Measurements from ENCODE around the gene TNS3. TPM values are rescaled to one million over a fixed set of nuclear protein-coding genes. Genes with fewer than 3 reads are reported as not detected.

TNS3 gene
- total and polyA plus RNA-seq, 9 donors, result 20.2 to 49.1 (median 29.7) TPM

GRCh38 chr7:47574482-47575329 lies 7.2 kb downstream of the TNS3 start:
- no peak overlapping the region for H3K4me3 ChIP-seq (ENCODE audit: low read length)
- no peaks in the 10 kb centered on the region for H3K36me3 ChIP-seq (ENCODE audit: control insufficient read depth, insufficient read depth, low read length)
- H3K9me3 ChIP-seq (replicated peaks; ENCODE audit: control insufficient read depth, low read depth, low read length), result no peaks in the 10 kb centered on the region
- H3K27ac ChIP-seq (ENCODE audit: low read length), result peak overlapping the region; percentile 43
- H3K27me3 ChIP-seq (ENCODE audit: control insufficient read depth, insufficient read depth, low read length), result no peaks in the 10 kb centered on the region
- WGBS (ENCODE audit: insufficient coverage), result 74% methylated on average over 7 of the region's 11 CpGs
- H3K4me1 ChIP-seq (ENCODE audit: control insufficient read depth, insufficient read depth, low read length), result peaks cover 74% of the 10 kb centered on the region
- peak; percentile 76 for DNase-seq

GRCh38 chr7:47573758-47574481 lies 8.0 kb downstream of the TNS3 start:
- DNase-seq, result peak; percentile 85
- Histone ChIP-seq H3K4me1 (ENCODE audit: control insufficient read depth, insufficient read depth, low read length) (peaks cover 71% of the 10 kb centered on the region), H3K9me3 (replicated peaks; ENCODE audit: control insufficient read depth, low read depth, low read length) (no peaks in the 10 kb centered on the region), H3K27ac (ENCODE audit: low read length) (peak overlapping the region; percentile 53), H3K4me3 (ENCODE audit: low read length) (no peak overlapping the region), H3K36me3 (ENCODE audit: control insufficient read depth, insufficient read depth, low read length) (no peaks in the 10 kb centered on the region), H3K27me3 (ENCODE audit: control insufficient read depth, insufficient read depth, low read length) (no peaks in the 10 kb centered on the region)
- WGBS (ENCODE audit: insufficient coverage), result 16% methylated on average over 7 of the region's 11 CpGs

GRCh38 chr7:47572939-47573757 lies 8.8 kb downstream of the TNS3 start:
- no peaks in the 10 kb centered on the region for H3K9me3 ChIP-seq (replicated peaks; ENCODE audit: control insufficient read depth, low read depth, low read length)
- 68% methylated on average over 19 of the region's 19 CpGs for WGBS (ENCODE audit: insufficient coverage)
- DNase-seq, result no peak
- H3K4me3 ChIP-seq (ENCODE audit: low read length), result no peak overlapping the region
- H3K4me1 ChIP-seq (ENCODE audit: control insufficient read depth, insufficient read depth, low read length), result peaks cover 71% of the 10 kb centered on the region
- peak overlapping the region; percentile 53 for H3K27ac ChIP-seq (ENCODE audit: low read length)
- no peaks in the 10 kb centered on the region for H3K36me3 ChIP-seq (ENCODE audit: control insufficient read depth, insufficient read depth, low read length)
- no peaks in the 10 kb centered on the region for H3K27me3 ChIP-seq (ENCODE audit: control insufficient read depth, insufficient read depth, low read length)

GRCh38 chr7:47572094-47572445 lies 9.8 kb downstream of the TNS3 start:
- peak; percentile 60 for DNase-seq
- no peaks in the 10 kb centered on the region for H3K27me3 ChIP-seq (ENCODE audit: control insufficient read depth, insufficient read depth, low read length)
- no peaks in the 10 kb centered on the region for H3K36me3 ChIP-seq (ENCODE audit: control insufficient read depth, insufficient read depth, low read length)
- no peak overlapping the region for H3K4me3 ChIP-seq (ENCODE audit: low read length)
- H3K27ac ChIP-seq (ENCODE audit: low read length), result peak overlapping the region; percentile 69
- no peaks in the 10 kb centered on the region for H3K9me3 ChIP-seq (replicated peaks; ENCODE audit: control insufficient read depth, low read depth, low read length)
- peaks cover 66% of the 10 kb centered on the region for H3K4me1 ChIP-seq (ENCODE audit: control insufficient read depth, insufficient read depth, low read length)
- WGBS (ENCODE audit: insufficient coverage), result 0% methylated on average over 1 of the region's 14 CpGs

- peak overlapping the region; percentile 69 for H3K27ac ChIP-seq (ENCODE audit: low read length)
- DNase-seq, result peak; percentile 82
- H3K4me1 ChIP-seq (ENCODE audit: control insufficient read depth, insufficient read depth, low read length), result peaks cover 60% of the 10 kb centered on the region
- H3K27me3 ChIP-seq (ENCODE audit: control insufficient read depth, insufficient read depth, low read length), result no peaks in the 10 kb centered on the region
- WGBS (ENCODE audit: insufficient coverage), result 5% methylated on average over 19 of the region's 24 CpGs
- no peaks in the 10 kb centered on the region for H3K9me3 ChIP-seq (replicated peaks; ENCODE audit: control insufficient read depth, low read depth, low read length)
- H3K4me3 ChIP-seq (ENCODE audit: low read length), result no peak overlapping the region
- H3K36me3 ChIP-seq (ENCODE audit: control insufficient read depth, insufficient read depth, low read length), result no peaks in the 10 kb centered on the region
Measured at GRCh38 chr7:47571331-47572093, 10.4 kb downstream of the TNS3 start.

- H3K27me3 ChIP-seq (ENCODE audit: control insufficient read depth, insufficient read depth, low read length), result no peaks in the 10 kb centered on the region
- DNase-seq, result peak; percentile 89
- H3K4me3 ChIP-seq (ENCODE audit: low read length), result no peak overlapping the region
- no peaks in the 10 kb centered on the region for H3K9me3 ChIP-seq (replicated peaks; ENCODE audit: control insufficient read depth, low read depth, low read length)
- no peaks in the 10 kb centered on the region for H3K36me3 ChIP-seq (ENCODE audit: control insufficient read depth, insufficient read depth, low read length)
- H3K4me1 ChIP-seq (ENCODE audit: control insufficient read depth, insufficient read depth, low read length), result peaks cover 52% of the 10 kb centered on the region
- 43% methylated on average over 1 of the region's 4 CpGs for WGBS (ENCODE audit: insufficient coverage)
- H3K27ac ChIP-seq (ENCODE audit: low read length), result peak overlapping the region; percentile 69
Measured at GRCh38 chr7:47570649-47571050, 11.3 kb downstream of the TNS3 start.

- 62% methylated on average over 12 of the region's 13 CpGs for WGBS (ENCODE audit: insufficient coverage)
- H3K27ac ChIP-seq (ENCODE audit: low read length), result peak overlapping the region; percentile 15
Measured at GRCh38 chr7:47568547-47568946, 13.4 kb downstream of the TNS3 start.

GRCh38 chr7:47568056-47568455 lies 13.9 kb downstream of the TNS3 start:
- Histone ChIP-seq H3K4me1 (ENCODE audit: control insufficient read depth, insufficient read depth, low read length) (peaks cover 42% of the 10 kb centered on the region), H3K27ac (ENCODE audit: low read length) (no peak overlapping the region), H3K9me3 (replicated peaks; ENCODE audit: control insufficient read depth, low read depth, low read length) (no peaks in the 10 kb centered on the region), H3K36me3 (ENCODE audit: control insufficient read depth, insufficient read depth, low read length) (peaks cover 2% of the 10 kb centered on the region), H3K27me3 (ENCODE audit: control insufficient read depth, insufficient read depth, low read length) (no peaks in the 10 kb centered on the region), H3K4me3 (ENCODE audit: low read length) (no peak overlapping the region)
- DNase-seq, result no peak
- 89% methylated on average over 5 of the region's 7 CpGs for WGBS (ENCODE audit: insufficient coverage)

More at GRCh38 chr7:47568547-47568946, 13.4 kb downstream of the TNS3 start:
- Histone ChIP-seq H3K27me3 (ENCODE audit: control insufficient read depth, insufficient read depth, low read length) (no peaks in the 10 kb centered on the region), H3K36me3 (ENCODE audit: control insufficient read depth, insufficient read depth, low read length) (no peaks in the 10 kb centered on the region), H3K4me3 (ENCODE audit: low read length) (no peak overlapping the region), H3K9me3 (replicated peaks; ENCODE audit: control insufficient read depth, low read depth, low read length) (no peaks in the 10 kb centered on the region), H3K4me1 (ENCODE audit: control insufficient read depth, insufficient read depth, low read length) (peaks cover 47% of the 10 kb centered on the region)
- DNase-seq, result peak; percentile 73

GRCh38 chr7:47565640-47566250 lies 16.2 kb downstream of the TNS3 start:
- Histone ChIP-seq H3K27me3 (ENCODE audit: control insufficient read depth, insufficient read depth, low read length) (no peaks in the 10 kb centered on the region), H3K9me3 (replicated peaks; ENCODE audit: control insufficient read depth, low read depth, low read length) (no peaks in the 10 kb centered on the region), H3K4me3 (ENCODE audit: low read length) (no peak overlapping the region), H3K27ac (ENCODE audit: low read length) (no peak overlapping the region), H3K36me3 (ENCODE audit: control insufficient read depth, insufficient read depth, low read length) (peaks cover 2% of the 10 kb centered on the region), H3K4me1 (ENCODE audit: control insufficient read depth, insufficient read depth, low read length) (peaks cover 20% of the 10 kb centered on the region)
- DNase-seq, result no peak
- 84% methylated on average over 4 of the region's 11 CpGs for WGBS (ENCODE audit: insufficient coverage)
